Muscle layer of duodenum (tissue), 2 donors: Measurements from ENCODE around the gene EDIL3.

Experiments
- H3K27ac ChIP-seq: one replicate; pipeline ENCODE4 v1.7.0; 2013; ENCODE audit warnings: mild to moderate bottlenecking, low read length
- H3K27me3 ChIP-seq: one replicate; pipeline ENCODE4 v1.7.0; 2013; ENCODE audit warnings: low read depth, mild to moderate bottlenecking, control low read depth, low read length
- H3K36me3 ChIP-seq, 2 donors: one replicate each; pipeline ENCODE4 v1.7.0; 2013; ENCODE audit warnings: low read length in 2 of 2, control low read depth in 1 of 2, mild to moderate bottlenecking in 1 of 2; ENCODE audit not compliant: insufficient read depth in 2 of 2, control insufficient read depth in 1 of 2
- H3K4me1 ChIP-seq, 2 donors: one replicate each; pipeline ENCODE4 v1.7.0; 2013; ENCODE audit warnings: low read length in 2 of 2, mild to moderate bottlenecking in 2 of 2, control low read depth in 1 of 2, moderate library complexity in 1 of 2; ENCODE audit not compliant: insufficient read depth in 2 of 2, control insufficient read depth in 1 of 2
- H3K4me3 ChIP-seq, 2 donors: one replicate each; pipeline ENCODE4 v1.7.0; 2013; ENCODE audit warnings: low read length in 2 of 2, low read depth in 1 of 2, mild to moderate bottlenecking in 1 of 2
- H3K9me3 ChIP-seq, 2 donors: one replicate each; pipeline ENCODE4 v1.7.0; 2013; ENCODE audit warnings: low read length in 2 of 2, control low read depth in 1 of 2, mild to moderate bottlenecking in 1 of 2; ENCODE audit not compliant: control insufficient read depth in 1 of 2
- donor health status: healthy.

Gene EDIL3

GRCh38 chr5:83983852-83984251 is 400.8 kb downstream of the EDIL3 start:
- H3K36me3 ChIP-seq = no peaks in the 10 kb centered on the region
- no peak overlapping the region for H3K4me3 ChIP-seq
- H3K9me3 ChIP-seq = no peaks in the 10 kb centered on the region
- no peaks in the 10 kb centered on the region for H3K27me3 ChIP-seq
- no peak overlapping the region for H3K27ac ChIP-seq
- no peaks in the 10 kb centered on the region for H3K4me1 ChIP-seq

- Histone ChIP-seq H3K27me3 (no peaks in the 10 kb centered on the region), H3K36me3 (no peaks in the 10 kb centered on the region), H3K9me3 (no peaks in the 10 kb centered on the region), H3K4me1 (no peaks in the 10 kb centered on the region), H3K27ac (no peak overlapping the region), H3K4me3 (no peak overlapping the region)
Measured at GRCh38 chr5:83973925-83974815, 410.5 kb downstream of the EDIL3 start.

- Histone ChIP-seq H3K9me3 (no peaks in the 10 kb centered on the region), H3K27me3 (no peaks in the 10 kb centered on the region), H3K4me1 (no peaks in the 10 kb centered on the region), H3K36me3 (no peaks in the 10 kb centered on the region), H3K4me3 (no peak overlapping the region), H3K27ac (no peak overlapping the region)
Measured at GRCh38 chr5:83972909-83973308, 411.8 kb downstream of the EDIL3 start.

GRCh38 chr5:83972236-83972635 is 412.4 kb downstream of the EDIL3 start:
- H3K9me3 ChIP-seq = no peaks in the 10 kb centered on the region
- H3K27me3 ChIP-seq = no peaks in the 10 kb centered on the region
- H3K4me3 ChIP-seq = no peak overlapping the region
- no peaks in the 10 kb centered on the region for H3K4me1 ChIP-seq
- H3K27ac ChIP-seq = no peak overlapping the region
- no peaks in the 10 kb centered on the region for H3K36me3 ChIP-seq

DNA sequence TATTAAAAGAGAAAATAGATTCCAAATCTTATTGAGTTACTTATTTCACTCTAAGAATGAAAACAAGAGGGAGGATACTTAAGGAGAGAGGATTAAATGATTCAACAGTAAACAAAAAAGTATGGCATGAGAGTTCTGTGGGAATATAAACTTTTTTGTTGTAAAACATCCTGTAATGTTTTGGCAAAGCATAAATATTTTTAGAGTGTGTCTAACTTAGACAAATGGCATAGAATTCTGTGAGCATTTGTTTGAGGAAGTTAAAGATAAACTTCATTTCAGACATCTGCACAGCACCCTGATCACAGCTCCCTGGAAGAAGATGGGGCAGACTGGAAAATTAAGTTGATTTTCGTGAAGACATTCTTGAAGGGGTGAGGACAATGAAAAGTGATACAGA is 417.3 kb downstream of the EDIL3 start:
- no peaks in the 10 kb centered on the region for H3K36me3 ChIP-seq
- H3K4me1 ChIP-seq = no peaks in the 10 kb centered on the region
- H3K27me3 ChIP-seq = no peaks in the 10 kb centered on the region
- no peak overlapping the region for H3K27ac ChIP-seq
- H3K4me3 ChIP-seq = no peak overlapping the region
- H3K9me3 ChIP-seq = no peaks in the 10 kb centered on the region

DNA sequence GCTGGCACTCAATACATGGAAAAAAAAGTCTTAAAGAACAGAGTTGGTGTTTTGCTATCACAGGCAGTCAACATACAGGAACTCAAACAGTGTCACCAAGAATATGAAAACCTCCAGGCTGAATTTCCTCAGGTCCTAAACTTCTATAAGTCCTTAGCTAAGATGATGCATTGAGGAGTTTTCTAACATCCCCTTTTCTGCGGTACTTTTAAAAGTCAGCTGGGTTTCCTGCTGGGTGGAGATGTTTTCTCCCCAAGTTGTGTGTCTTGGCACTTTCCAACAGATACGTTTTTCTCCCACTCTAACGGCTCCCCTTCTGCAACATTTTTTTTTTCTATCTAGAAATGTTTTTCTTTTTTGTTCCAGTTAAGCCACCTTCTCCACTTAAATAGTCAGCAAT is 419.2 kb downstream of the EDIL3 start:
- Histone ChIP-seq H3K36me3 (no peaks in the 10 kb centered on the region), H3K27me3 (no peaks in the 10 kb centered on the region), H3K9me3 (no peaks in the 10 kb centered on the region), H3K27ac (no peak overlapping the region), H3K4me3 (no peak overlapping the region), H3K4me1 (no peaks in the 10 kb centered on the region)

DNA sequence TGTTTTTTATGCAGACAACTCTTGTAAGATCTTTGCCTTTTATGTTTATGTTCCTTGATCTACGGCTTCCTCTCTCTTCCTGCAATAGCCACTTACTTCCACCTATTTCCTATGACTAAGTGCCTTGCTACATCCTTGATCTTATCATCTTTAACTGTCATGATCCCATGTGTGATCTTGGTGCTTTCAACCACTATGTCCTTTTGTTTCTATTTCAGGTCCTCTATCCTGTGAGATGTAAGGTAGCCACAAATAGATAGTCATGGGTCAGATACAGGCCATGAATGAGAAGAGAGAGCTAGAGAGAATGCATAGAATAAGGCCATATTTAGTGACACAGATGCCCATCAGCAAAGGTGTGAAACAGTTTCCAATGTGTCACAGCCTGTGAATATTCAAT is 420.4 kb downstream of the EDIL3 start:
- H3K27ac ChIP-seq = no peak overlapping the region
- no peaks in the 10 kb centered on the region for H3K36me3 ChIP-seq
- H3K9me3 ChIP-seq = no peaks in the 10 kb centered on the region
- H3K27me3 ChIP-seq = no peaks in the 10 kb centered on the region
- H3K4me1 ChIP-seq = no peaks in the 10 kb centered on the region
- no peak overlapping the region for H3K4me3 ChIP-seq

GRCh38 chr5:83957188-83957587 is 427.5 kb downstream of the EDIL3 start:
- Histone ChIP-seq H3K27ac (no peak overlapping the region), H3K4me1 (peaks cover 0 to 6% of the 10 kb centered on the region in 2 donors), H3K4me3 (no peak overlapping the region), H3K9me3 (no peaks in the 10 kb centered on the region), H3K36me3 (no peaks in the 10 kb centered on the region), H3K27me3 (no peaks in the 10 kb centered on the region)

DNA sequence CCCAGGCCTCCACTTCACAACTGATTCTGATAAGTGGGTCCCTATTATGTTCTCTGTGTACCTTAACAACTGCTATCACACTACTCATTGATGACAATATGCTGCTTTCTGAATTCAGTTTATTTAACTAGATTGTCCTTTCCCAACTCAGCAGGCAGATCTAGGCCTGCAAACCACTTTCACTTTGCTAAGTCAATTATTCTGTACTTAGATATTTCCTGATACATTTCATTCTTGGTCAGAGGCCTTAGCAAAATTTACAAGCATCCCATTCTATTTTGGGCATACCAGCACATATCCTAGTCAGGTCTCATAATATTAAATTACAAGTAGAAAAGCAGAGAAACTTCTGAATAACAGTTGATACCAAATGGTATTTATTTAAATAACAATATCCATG is 428.3 kb downstream of the EDIL3 start:
- Histone ChIP-seq H3K4me1 (peaks cover 0 to 6% of the 10 kb centered on the region in 2 donors), H3K36me3 (no peaks in the 10 kb centered on the region), H3K27me3 (no peaks in the 10 kb centered on the region), H3K4me3 (no peak overlapping the region), H3K9me3 (no peaks in the 10 kb centered on the region), H3K27ac (no peak overlapping the region)

DNA sequence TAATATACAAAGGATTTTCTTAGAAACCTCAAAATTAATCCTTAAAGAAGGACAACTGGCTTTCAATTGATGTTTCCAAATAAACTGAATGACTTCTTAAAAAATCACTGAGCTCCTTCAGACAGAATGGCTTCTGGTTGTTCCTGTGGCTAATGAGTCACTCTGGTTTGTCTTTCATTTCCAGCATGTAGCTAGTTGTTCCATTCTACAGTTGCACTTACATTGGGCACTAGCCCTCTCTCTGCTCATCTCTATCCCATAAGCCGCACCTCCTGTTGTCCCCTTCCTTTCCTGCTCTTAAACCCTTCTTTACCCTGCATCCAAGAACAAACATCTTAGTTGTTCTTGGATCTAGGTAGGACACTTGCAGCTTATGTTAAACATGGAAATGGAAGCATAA is 428.8 kb downstream of the EDIL3 start:
- Histone ChIP-seq H3K4me1 (peaks cover 0 to 6% of the 10 kb centered on the region in 2 donors), H3K9me3 (no peaks in the 10 kb centered on the region), H3K4me3 (no peak overlapping the region), H3K27ac (no peak overlapping the region), H3K36me3 (no peaks in the 10 kb centered on the region), H3K27me3 (no peaks in the 10 kb centered on the region)

- Histone ChIP-seq H3K4me1 (no peaks in the 10 kb centered on the region), H3K27me3 (no peaks in the 10 kb centered on the region), H3K27ac (no peak overlapping the region), H3K4me3 (no peak overlapping the region), H3K36me3 (no peaks in the 10 kb centered on the region), H3K9me3 (no peaks in the 10 kb centered on the region)
Measured at GRCh38 chr5:83947763-83948162, 436.9 kb downstream of the EDIL3 start.

DNA sequence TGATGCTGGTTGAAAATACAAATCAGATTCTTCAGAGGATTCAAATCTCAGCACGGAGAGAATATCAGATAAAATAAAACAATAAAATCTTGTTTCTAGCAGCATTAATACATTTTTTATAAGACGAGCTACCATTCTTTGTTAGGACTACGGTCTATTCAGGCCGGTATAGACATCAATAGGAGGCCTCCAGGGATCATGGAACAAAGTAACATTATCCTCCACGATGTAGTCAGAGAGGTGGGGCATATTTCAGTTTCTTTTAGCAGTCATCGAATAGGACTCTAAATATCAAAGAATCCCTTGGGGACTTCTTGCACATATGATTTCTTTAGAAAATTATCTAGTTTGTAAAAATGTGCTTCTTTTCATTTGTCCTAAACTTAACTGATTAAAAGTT is 438.2 kb downstream of the EDIL3 start:
- Histone ChIP-seq H3K36me3 (no peaks in the 10 kb centered on the region), H3K4me1 (no peaks in the 10 kb centered on the region), H3K4me3 (no peak overlapping the region), H3K27me3 (no peaks in the 10 kb centered on the region), H3K27ac (no peak overlapping the region), H3K9me3 (no peaks in the 10 kb centered on the region)
